Mesenchymal stem cell (in vitro differentiated cells and primary cell): Measurements from ENCODE around the gene TOR1B.
A peak's percentile ranks its signal among the peaks of the same experiment; 100 is the strongest.
"Not testable (repeated sequence)": the region's sequence is repeated elsewhere in the genome, so short reads cannot be mapped to it uniquely, and the experiment has no call there.

Source experiments
- DNase-seq: peaks from one replicate; pipeline ENCODE4 v3.0.0-alpha.2; 2013
- H2AFZ ChIP-seq: one replicate; pipeline ENCODE4 v1.6.1; 2013; ENCODE audit warnings: low read depth, mild to moderate bottlenecking, control low read depth, inconsistent platforms, low read length, moderate library complexity
- H2AK5ac ChIP-seq: 2 replicates; pipeline ENCODE4 v1.6.1; 2013; ENCODE audit warnings: low read length, moderate library complexity, mild to moderate bottlenecking, inconsistent platforms; ENCODE audit not compliant: severe bottlenecking
- H2BK120ac ChIP-seq: one replicate; pipeline ENCODE4 v1.6.1; 2013; ENCODE audit warnings: low read depth, mild to moderate bottlenecking, inconsistent platforms, low read length, moderate library complexity
- H2BK12ac ChIP-seq, 2 experiments: one replicate each; pipeline ENCODE4 v1.6.1; 2013; ENCODE audit warnings: inconsistent platforms in 2 of 2, low read length in 2 of 2, mild to moderate bottlenecking in 2 of 2, moderate library complexity in 2 of 2, control low read depth in 1 of 2
- H2BK15ac ChIP-seq: one replicate; pipeline ENCODE4 v1.6.1; 2013; ENCODE audit warnings: mild to moderate bottlenecking, low read depth, inconsistent platforms; ENCODE audit not compliant: poor library complexity, severe bottlenecking
- H2BK5ac ChIP-seq: 2 replicates; pipeline ENCODE4 v1.6.1; 2013; ENCODE audit warnings: low read depth, mild to moderate bottlenecking, low read length, control low read depth, inconsistent platforms; ENCODE audit not compliant: poor library complexity, severe bottlenecking
- H3K14ac ChIP-seq, 2 experiments: one replicate each; pipeline ENCODE4 v1.6.1; 2013; ENCODE audit warnings: inconsistent platforms in 2 of 2, low read length in 2 of 2, control low read depth in 1 of 2, mild to moderate bottlenecking in 1 of 2, moderate library complexity in 1 of 2
- H3K18ac ChIP-seq, 2 experiments: one replicate each; pipeline ENCODE4 v1.6.1; 2013; ENCODE audit warnings: inconsistent platforms in 2 of 2, low read length in 2 of 2, control low read depth in 1 of 2, low read depth in 1 of 2, mild to moderate bottlenecking in 1 of 2
- H3K23ac ChIP-seq, 2 experiments: one replicate each; pipeline ENCODE4 v1.6.1; 2013; ENCODE audit warnings: inconsistent platforms in 2 of 2, low read length in 2 of 2, mild to moderate bottlenecking in 2 of 2, moderate library complexity in 2 of 2, control low read depth in 1 of 2
- H3K27ac ChIP-seq: 2 replicates; pipeline ENCODE4 v1.5.1; 2013; ENCODE audit warnings: mild to moderate bottlenecking, moderate library complexity, low read length, control low read depth, inconsistent platforms; ENCODE audit not compliant: poor library complexity, severe bottlenecking
- H3K27me3 ChIP-seq, 2 experiments: 2 replicates each; pipeline versions ENCODE4 v1.6.1 to v1.7.0; 2013; ENCODE audit warnings: low read length in 2 of 2, mild to moderate bottlenecking in 2 of 2, moderate library complexity in 2 of 2, control low read depth in 1 of 2, inconsistent platforms in 1 of 2; ENCODE audit not compliant: control insufficient read depth in 1 of 2, insufficient read depth in 1 of 2
- H3K36me3 ChIP-seq, 2 experiments: 2 replicates each; pipeline versions ENCODE4 v1.6.1 to v1.7.0; 2013; ENCODE audit warnings: low read length in 2 of 2, control low read depth in 1 of 2, inconsistent platforms in 1 of 2, low read depth in 1 of 2, mild to moderate bottlenecking in 1 of 2; ENCODE audit not compliant: insufficient read depth in 2 of 2, control insufficient read depth in 1 of 2
- H3K4ac ChIP-seq, 2 experiments: one replicate each; pipeline ENCODE4 v1.6.1; 2013; ENCODE audit warnings: inconsistent platforms in 2 of 2, low read length in 2 of 2, mild to moderate bottlenecking in 2 of 2, moderate library complexity in 2 of 2, control low read depth in 1 of 2, low read depth in 1 of 2
- H3K4me1 ChIP-seq: 2 replicates; pipeline ENCODE4 v1.6.1; 2013; ENCODE audit warnings: low read depth, low read length, control low read depth; ENCODE audit not compliant: control insufficient read depth, insufficient read depth
- H3K4me2 ChIP-seq: 2 replicates; pipeline ENCODE4 v1.6.1; 2013; ENCODE audit warnings: low read length, mild to moderate bottlenecking, inconsistent platforms; ENCODE audit not compliant: poor library complexity, severe bottlenecking
- H3K4me3 ChIP-seq, 2 experiments: 2 replicates each; pipeline versions ENCODE4 v1.5.1 to v1.7.0; 2013; ENCODE audit warnings: low read length in 2 of 2, mild to moderate bottlenecking in 2 of 2, control low read depth in 1 of 2, low read depth in 1 of 2; ENCODE audit not compliant: insufficient read depth in 1 of 2
- H3K79me1 ChIP-seq: replicated peaks from 2 replicates; pipeline ENCODE4 v1.6.1; 2013; ENCODE audit warnings: mild to moderate bottlenecking, control low read depth, low read length, inconsistent platforms; ENCODE audit not compliant: poor library complexity, severe bottlenecking
- H3K9ac ChIP-seq: 2 replicates; pipeline ENCODE4 v1.7.0; 2013; ENCODE audit warnings: mild to moderate bottlenecking, low read length, moderate library complexity
- H3K9me3 ChIP-seq: 2 replicates; pipeline ENCODE4 v1.7.0; 2013; ENCODE audit warnings: mild to moderate bottlenecking, low read length; ENCODE audit not compliant: control insufficient read depth
- H4K8ac ChIP-seq: one replicate; pipeline ENCODE4 v1.6.1; 2013; ENCODE audit warnings: inconsistent platforms, mild to moderate bottlenecking, low read length, moderate library complexity
- H4K91ac ChIP-seq: one replicate; pipeline ENCODE4 v1.6.1; 2013; ENCODE audit warnings: mild to moderate bottlenecking, low read length, inconsistent platforms
- WGBS: methylation state at CpG from one replicate; pipeline ENCODE4 v1.1.7; 2013; ENCODE audit warnings: mixed read lengths; 5-methylcytosine and 5-hydroxymethylcytosine counted together

TOR1B gene

DNA sequence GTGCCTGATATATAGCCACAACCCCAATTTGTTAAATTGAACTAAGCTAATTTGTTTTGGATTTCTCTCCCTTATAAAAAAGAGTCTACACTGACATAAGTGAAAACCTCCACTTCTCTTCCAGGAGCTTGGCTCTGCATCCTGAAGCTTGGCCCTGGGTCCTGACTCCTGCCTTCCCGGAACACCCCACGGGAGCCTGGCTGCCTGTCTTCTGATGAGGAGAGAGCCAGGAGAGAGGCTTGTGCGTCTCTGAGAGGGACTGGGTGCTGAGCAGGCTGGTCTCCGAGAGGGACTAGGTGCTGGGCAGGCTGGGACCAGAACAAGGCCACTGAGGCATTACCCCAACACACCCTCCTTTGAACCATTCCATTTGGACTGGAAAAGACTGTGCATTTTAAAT lies 43.7 kb upstream of the TOR1B start:
- H3K27ac ChIP-seq, result no peak overlapping the region
- no peak overlapping the region for H4K8ac ChIP-seq
- DNase-seq, result no peak
- no peak overlapping the region for H2AK5ac ChIP-seq
- H3K4me3 ChIP-seq, result no peak overlapping the region
- H2BK5ac ChIP-seq, result no peak overlapping the region
- no peak overlapping the region for H3K23ac ChIP-seq
- peaks cover 0 to 7% of the 10 kb centered on the region in 2 experiments for H3K27me3 ChIP-seq
- H3K4me2 ChIP-seq, result no peak overlapping the region
- 100% methylated on average over 2 of the region's 4 CpGs for WGBS
- peak overlapping the region; percentile 52 to 67 for H3K4ac ChIP-seq
- peak overlapping the region; percentile 45 for H3K9ac ChIP-seq
- no peak overlapping the region for H4K91ac ChIP-seq
- peaks cover 11% of the 10 kb centered on the region for H3K4me1 ChIP-seq
- H3K9me3 ChIP-seq, result no peaks in the 10 kb centered on the region
- H3K79me1 ChIP-seq, result no peaks in the 10 kb centered on the region
- H2BK120ac ChIP-seq, result no peak overlapping the region
- peak overlapping the region; percentile 49 for H2BK15ac ChIP-seq
- peak overlapping the region in 1 of 2 experiments; percentile 99 for H2BK12ac ChIP-seq
- no peaks in the 10 kb centered on the region for H3K36me3 ChIP-seq
- H2AFZ ChIP-seq, result no peak overlapping the region
- H3K18ac ChIP-seq, result peak overlapping the region; percentile 38 to 87
- peak overlapping the region in 1 of 2 experiments; percentile 29 for H3K14ac ChIP-seq

DNA sequence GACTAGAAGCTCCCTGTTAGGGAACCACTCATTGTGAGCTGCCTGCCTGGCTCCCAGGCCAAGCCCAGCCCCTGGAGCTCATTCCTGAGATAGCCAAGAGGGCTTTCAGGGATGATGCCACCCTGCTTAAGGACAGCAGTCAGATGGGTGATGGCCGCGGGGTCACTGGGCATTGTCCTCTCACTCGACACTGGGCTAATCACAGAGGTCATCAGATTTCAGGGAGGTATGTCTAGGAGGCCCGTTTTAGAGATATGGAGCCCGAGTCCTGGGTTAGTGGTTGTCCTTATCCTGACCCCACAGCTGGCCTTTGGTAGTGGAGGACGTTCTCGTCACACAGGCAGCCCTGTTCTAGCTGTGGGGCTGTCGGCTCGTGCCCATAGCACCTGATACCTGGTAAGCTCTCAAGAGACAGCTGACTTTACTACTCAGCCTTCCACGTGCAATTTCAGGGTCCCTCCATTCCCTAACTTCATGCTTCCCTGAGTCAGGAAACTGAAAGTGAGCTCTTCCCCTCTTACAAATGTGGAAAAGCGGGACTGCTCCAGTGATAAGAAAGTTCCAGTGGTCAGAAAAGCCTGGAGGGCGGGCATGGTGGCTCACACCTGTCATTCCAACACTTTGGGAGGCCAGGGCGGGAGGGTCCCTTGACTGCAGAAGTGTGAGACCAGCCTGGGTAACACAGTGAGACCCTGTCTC lies 43.0 kb upstream of the TOR1B start:
- Histone ChIP-seq H3K27ac (no peak overlapping the region), H2BK5ac (no peak overlapping the region), H3K79me1 (no peaks in the 10 kb centered on the region), H2BK15ac (peak overlapping the region; percentile 4), H3K4me2 (no peak overlapping the region), H3K14ac (peak overlapping the region in 1 of 2 experiments; percentile 87), H3K23ac (no peak overlapping the region), H2AK5ac (no peak overlapping the region), H3K9me3 (no peaks in the 10 kb centered on the region), H4K91ac (no peak overlapping the region), H3K18ac (peak overlapping the region in 1 of 2 experiments; percentile 37), H3K36me3 (no peaks in the 10 kb centered on the region), H3K27me3 (peaks cover 0 to 7% of the 10 kb centered on the region in 2 experiments), H4K8ac (no peak overlapping the region), H2BK12ac (peak overlapping the region; percentile 51 to 99), H3K4me3 (no peak overlapping the region), H2AFZ (no peak overlapping the region), H2BK120ac (peak overlapping the region; percentile 51), H3K9ac (peak overlapping the region; percentile 45), H3K4me1 (peaks cover 11% of the 10 kb centered on the region), H3K4ac (peak overlapping the region in 1 of 2 experiments; percentile 71)
- no peak for DNase-seq
- 82% methylated on average over 13 of the region's 13 CpGs for WGBS

DNA sequence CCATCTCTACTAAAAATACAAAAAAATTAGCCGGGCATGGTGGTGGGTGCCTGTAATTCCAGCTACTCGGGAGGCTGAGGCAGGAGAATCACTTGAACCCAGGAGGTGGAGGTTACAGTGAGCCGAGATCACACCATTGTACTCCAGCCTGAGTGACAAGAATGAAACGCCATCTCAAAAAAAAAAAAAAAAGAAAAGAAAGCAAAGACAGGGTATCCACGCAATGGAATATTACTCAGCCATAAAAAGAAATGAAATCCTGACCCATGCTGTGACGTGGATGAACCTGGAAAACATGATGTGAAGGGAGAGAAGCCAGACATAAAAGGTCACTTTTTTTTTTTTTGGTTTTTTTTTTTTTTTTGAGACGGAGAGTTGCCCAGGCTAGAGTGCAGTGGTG lies 42.2 kb upstream of the TOR1B start:
- H3K27me3 ChIP-seq, H3K14ac ChIP-seq, H3K36me3 ChIP-seq, H3K9me3 ChIP-seq, H3K4ac ChIP-seq, H2BK15ac ChIP-seq, H3K27ac ChIP-seq, H4K8ac ChIP-seq, H3K4me2 ChIP-seq, H2AFZ ChIP-seq, H3K23ac ChIP-seq, H3K79me1 ChIP-seq, DNase-seq, H2AK5ac ChIP-seq, H2BK5ac ChIP-seq, H4K91ac ChIP-seq, H3K4me3 ChIP-seq: not testable (repeated sequence)
- peaks cover 11% of the 10 kb centered on the region for H3K4me1 ChIP-seq
- H3K18ac ChIP-seq, result peak overlapping the region in 1 of 2 experiments; percentile 6
- peak overlapping the region; percentile 86 for H3K9ac ChIP-seq
- H2BK120ac ChIP-seq, result peak overlapping the region; percentile 73
- H2BK12ac ChIP-seq, result peak overlapping the region in 1 of 2 experiments; percentile 76
- 96% methylated on average over 5 of the region's 7 CpGs for WGBS

DNA sequence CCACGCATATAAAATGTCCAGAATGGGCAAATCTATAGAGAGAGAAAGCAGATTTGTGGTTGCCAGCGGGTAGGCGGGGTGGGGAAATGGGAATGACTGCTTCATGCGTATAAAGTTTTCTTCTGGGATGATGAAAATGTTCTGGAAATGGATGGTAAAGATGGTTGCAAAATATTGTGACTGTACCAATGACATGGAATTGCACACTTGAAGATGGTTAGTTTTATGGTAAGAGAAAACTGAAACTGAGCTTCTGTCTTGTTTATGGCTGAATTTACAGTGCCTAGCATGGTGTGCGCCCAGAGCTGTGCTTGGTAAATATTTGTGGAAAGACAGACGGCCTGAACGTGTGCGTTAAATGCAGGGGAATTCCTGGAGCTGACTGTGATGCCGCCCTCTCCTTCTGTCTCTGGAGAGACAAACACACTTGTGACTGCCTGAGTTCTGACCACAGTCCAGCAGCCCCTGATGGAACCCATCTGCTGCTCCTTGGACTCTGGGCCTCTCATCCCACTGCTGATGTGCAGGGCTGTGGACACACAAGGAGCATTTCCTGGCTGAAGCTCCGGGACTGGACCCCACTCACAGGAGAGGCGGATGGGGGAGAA lies 41.6 kb upstream of the TOR1B start:
- 36% methylated on average over 11 of the region's 11 CpGs for WGBS
- Histone ChIP-seq H3K4ac (peak overlapping the region in 1 of 2 experiments; percentile 95), H3K27me3 (peaks cover 0 to under 1% of the 10 kb centered on the region in 2 experiments), H3K4me3 (peak overlapping the region in 1 of 2 experiments; percentile 53), H2BK5ac (no peak overlapping the region), H3K23ac (no peak overlapping the region), H3K27ac (no peak overlapping the region), H4K8ac (peak overlapping the region; percentile 79), H3K9me3 (no peaks in the 10 kb centered on the region), H3K4me2 (no peak overlapping the region), H2BK120ac (peak overlapping the region; percentile 73), H2BK12ac (peak overlapping the region; percentile 76 to 100), H3K4me1 (peaks cover 11% of the 10 kb centered on the region), H2BK15ac (no peak overlapping the region), H2AFZ (peak overlapping the region; percentile 19), H3K36me3 (no peaks in the 10 kb centered on the region), H3K14ac (no peak overlapping the region), H3K9ac (peak overlapping the region; percentile 86), H3K79me1 (no peaks in the 10 kb centered on the region), H2AK5ac (no peak overlapping the region), H3K18ac (peak overlapping the region; percentile 84 to 100), H4K91ac (peak overlapping the region; percentile 84)
- DNase-seq, result peak; percentile 99
